MM.1S (cell line): ENCODE results near the gene ENOSF1.

Experiments used
- CTCF ChIP-seq: fragments of 300-600 bp; sonication (generic); IDR thresholded peaks from 2 replicates; pipeline ENCODE4 v1.5.1; 2016; ENCODE audit warnings: antibody characterized with exemption, low read length, mixed read lengths
- EZH2 ChIP-seq: fragments of 300-600 bp; sonication (generic); optimal IDR thresholded peaks from 2 replicates; pipeline ENCODE3; 2017; ENCODE audit warnings: low read depth, mild to moderate bottlenecking, antibody characterized with exemption, low read length, mixed read lengths
- EZH2phosphoT487 ChIP-seq: fragments of 300-600 bp; sonication (generic); IDR thresholded peaks from 2 replicates; pipeline ENCODE4 v1.6.1; 2018; ENCODE audit warnings: antibody characterized with exemption, low read length

GRCh38 chr18:677145-677544 is 35.3 kb downstream of the ENOSF1 start:
- TF ChIP-seq CTCF (no peak), EZH2phosphoT487 (no peak), EZH2 (no peak)
